Heart right ventricle (tissue), 16 donors: ENCODE measurements around the gene FAM184A. TPM values are rescaled to one million over a fixed set of nuclear protein-coding genes. Genes with fewer than 3 reads are reported as not detected.
A peak's percentile ranks its signal among the peaks of the same experiment; 100 is the strongest.

Experiments
- ATAC-seq, 8 donors: fragments of 200-7000 bp; cut with Tn5 transposase; one replicate each; pipeline ENCODE4 v1.9.1; 2020; ENCODE audit warnings: mild to moderate bottlenecking in 8 of 8, moderate library complexity in 8 of 8, moderate number of reproducible peaks in 1 of 8
- DNase-seq, 2 donors: peaks; one replicate each; pipeline ENCODE4 v3.0.0-alpha.2; 2020
- H3K27ac ChIP-seq, 10 donors: fragments of 200-600 bp; sonication (generic) in 2 of 10; one replicate each; pipeline versions ENCODE4 v1.5.0 to v1.8.0; 2020 to 2022; ENCODE audit warnings: mild to moderate bottlenecking in 3 of 10
- H3K27me3 ChIP-seq, 7 donors: fragments of 200-600 bp; one replicate each; pipeline ENCODE4 v1.8.0; 2021 to 2022; ENCODE audit warnings: mild to moderate bottlenecking in 2 of 7
- H3K36me3 ChIP-seq, 9 donors: fragments of 200-600 bp; sonication (generic) in 1 of 9; one replicate each; pipeline versions ENCODE4 v1.5.0 to v1.8.0; 2020 to 2022; ENCODE audit warnings: mild to moderate bottlenecking in 2 of 9
- H3K4me1 ChIP-seq, 9 donors: fragments of 200-600 bp; sonication (generic) in 1 of 9; one replicate each; pipeline versions ENCODE4 v1.5.0 to v1.8.0; 2020 to 2022; ENCODE audit warnings: mild to moderate bottlenecking in 4 of 9
- H3K4me3 ChIP-seq, 10 donors: fragments of 200-600 bp; sonication (generic) in 2 of 10; one replicate each; pipeline versions ENCODE4 v1.5.0 to v1.8.0; 2020 to 2022; ENCODE audit warnings: mild to moderate bottlenecking in 7 of 10, moderate library complexity in 2 of 10
- H3K9me3 ChIP-seq, 11 donors: fragments of 200-600 bp in 10 of 11; sonication (generic) in 2 of 11; one replicate each; pipeline versions ENCODE4 v1.5.0 to v1.8.0; 2013 to 2022; ENCODE audit warnings: mild to moderate bottlenecking in 2 of 11, control low read depth in 1 of 11, moderate library complexity in 1 of 11
- CTCF ChIP-seq, 9 donors: fragments of 200-600 bp; sonication (generic) in 2 of 9; IDR thresholded peaks; one replicate each; pipeline versions ENCODE4 v1.5.0 to v1.8.0; 2021 to 2022; ENCODE audit warnings: antibody characterized with exemption in 9 of 9, mild to moderate bottlenecking in 5 of 9, moderate library complexity in 1 of 9
- WGBS, 2 donors: extraction: QIAGEN DNeasy Blood & Tissue Kit; methylation state at CpG; one replicate each; pipeline ENCODE4 v1.1.7; 2013; ENCODE audit warnings: inconsistent platforms in 1 of 2; 5-methylcytosine and 5-hydroxymethylcytosine counted together
- intact Hi-C, 10 donors: fragments of 100-400 bp; cut with DNase I; formaldehyde crosslinking; loops; one replicate each; pipeline versions ENCODE4 v1.11.1 to v1.14.2; 2022
- polyA plus RNA-seq, 2 donors: library from polyadenylated mRNA; stranded (reverse); fragments of 200-250 nt; gene quantifications; one replicate each; pipeline ENCODE4 v1.2.3, GENCODE V29; 2013
- total RNA-seq, 10 donors: library from RNA; stranded (reverse); fragmentation: NEBNext Ultra II Directional in 3 of 10; extraction: Animal tissue kit (Norgen Biotek cat#: 25700) in 3 of 10; gene quantifications; one replicate each; pipeline versions ENCODE4 v1.2.1 to v1.2.4, GENCODE V29; 2021 to 2023
- donor health status: Arrhythmogenic right ventricular cardiomyopathy.
- donor health status: ischemic (EF 13 %, LVEDD 7.1; RV severe dilation, severe dysfunction).
- donor health status: healthy with polysubstance abuse.
- donor health status: DM: no; HTN: yes; CAD: no.
- donor health status: DM: no; HTN: no; CAD: no.
- donor health status: ischemic (EF 25% LVEDD 6.9; RV normal size, moderate dysfunction).
- donor health status: ischemic (EF 25% LVEDD 5.7; RV mildly dilated, moderate dysfunction).
- donor health status: healthy.
- donor health status: DM: yes; HTN: yes; CAD: no.
- donor health status: Ischemic cardiomyopathy.
- donor health status: ischemic (EF 35%, LVEDD 5.7; RV mildly dilated, moderate dysfunction).
- donor health status: nonischemic (EF 11% LVEDD 7.7; RV severe dilation, severe dysfunction).
- donor health status: DM: yes; HTN: yes; CAD: no.
- donor health status: PGD.
- donor health status: ischemic (EF 29% LVEDD 5.4; RV normal size, mild dysfunction).
- donor health status: nonischemic (EF 23%, LVEDD 6.1; RV moderate dilation, normal function).

The FAM184A gene
- total and polyA plus RNA-seq, 12 donors, result 0.16 to 3.0 (median 0.42) TPM

GRCh38 chr6:118974790-118975189 is 103.7 kb downstream of the FAM184A start:
- Histone ChIP-seq H3K27ac (no peak overlapping the region), H3K4me1 (no peaks in the 10 kb centered on the region), H3K27me3 (no peaks in the 10 kb centered on the region), H3K4me3 (no peak overlapping the region), H3K36me3 (no peaks in the 10 kb centered on the region), H3K9me3 (no peaks in the 10 kb centered on the region)
- ATAC-seq (no peak), DNase-seq (no peak)
- intact Hi-C loops, result loop anchor here in 1 of 10 donors (5.0 kb wide), 1 partner anchor 58 kb away; no protein-coding TSS in a partner anchor
- 78 to 81% methylated on average over 1 of the region's 1 CpG for WGBS, 2 donors
- no peak for TF ChIP-seq CTCF (IDR thresholded peaks at IDR 0.05)

- Histone ChIP-seq H3K36me3 (no peaks in the 10 kb centered on the region), H3K4me1 (no peaks in the 10 kb centered on the region), H3K9me3 (no peaks in the 10 kb centered on the region), H3K27me3 (no peaks in the 10 kb centered on the region), H3K4me3 (no peak overlapping the region), H3K27ac (no peak overlapping the region)
- intact Hi-C loops, result loop anchor here in 1 of 10 donors (5.0 kb wide), 1 partner anchor 61 kb away; no protein-coding TSS in a partner anchor
- 96% methylated on average over 1 of the region's 1 CpG for WGBS, 2 donors
- DNase-seq, result no peak
- TF ChIP-seq CTCF (IDR thresholded peaks at IDR 0.05), result no peak
- ATAC-seq, result no peak
Observed at GRCh38 chr6:118971682-118972081, 106.8 kb downstream of the FAM184A start.

GRCh38 chr6:118970866-118971265 is 107.6 kb downstream of the FAM184A start:
- Histone ChIP-seq H3K9me3 (no peaks in the 10 kb centered on the region), H3K4me3 (no peak overlapping the region), H3K27me3 (no peaks in the 10 kb centered on the region), H3K36me3 (no peaks in the 10 kb centered on the region), H3K4me1 (no peaks in the 10 kb centered on the region), H3K27ac (no peak overlapping the region)
- intact Hi-C loops, result loop anchor here in 1 of 10 donors (5.0 kb wide), 1 partner anchor 61 kb away; no protein-coding TSS in a partner anchor
- WGBS, 2 donors, result 97 to 99% methylated on average over 3 of the region's 3 CpGs
- ATAC-seq (no peak), DNase-seq (no peak)
- no peak for TF ChIP-seq CTCF (IDR thresholded peaks at IDR 0.05)

- Histone ChIP-seq H3K4me1 (no peaks in the 10 kb centered on the region), H3K36me3 (no peaks in the 10 kb centered on the region), H3K9me3 (no peaks in the 10 kb centered on the region), H3K27ac (no peak overlapping the region), H3K4me3 (no peak overlapping the region), H3K27me3 (no peaks in the 10 kb centered on the region)
- ATAC-seq (no peak), DNase-seq (peak in 1 of 2 donors; percentile 5)
- 28 to 38% methylated on average over 2 of the region's 2 CpGs for WGBS, 2 donors
- TF ChIP-seq CTCF (IDR thresholded peaks at IDR 0.05), result peak; percentile 17 to 67 (median 52)
- intact Hi-C loops, result loop anchor here in 8 of 10 donors (1.0 to 5.0 kb wide), 3 partner anchors 142 to 144 kb away; no protein-coding TSS in a partner anchor
Observed at GRCh38 chr6:118968416-118968815, 110.0 kb downstream of the FAM184A start.
